Glomerular endothelial cell (primary cell): ENCODE measurements around the gene AKR1C8. TPM values are rescaled to one million over a fixed set of nuclear protein-coding genes. Genes with fewer than 3 reads are reported as not detected.
"Not testable (repeated sequence)": the region's sequence is repeated elsewhere in the genome, so short reads cannot be mapped to it uniquely, and the experiment has no call there.

Experiments
- DNase-seq: peaks from one replicate; pipeline ENCODE4 v3.0.0-alpha.2; 2011; ENCODE audit warnings: low read depth, low spot score; ENCODE audit errors: extremely low read depth
- total RNA-seq: library from RNA; depleted of rRNA; stranded (reverse); fragments of >200 nt; gene quantifications from 2 replicates; pipeline ENCODE4 v1.2.3, GENCODE V29; 2015

Gene AKR1C8
- total RNA-seq, 1 donor from 2014 or later, result not detected

- DNase-seq, result not testable (repeated sequence)
These were observed 9.4 kb downstream of the AKR1C8 start for GRCh38 chr10:5175581-5175980.

- no peak for DNase-seq
These were observed 16.0 kb downstream of the AKR1C8 start for GRCh38 chr10:5168897-5169420.

GRCh38 chr10:5165738-5166137, 19.2 kb downstream of the AKR1C8 start:
- DNase-seq, result no peak

GRCh38 chr10:5163487-5163886, 21.5 kb downstream of the AKR1C8 start:
- DNase-seq, result no peak

GRCh38 chr10:5159126-5159525, 25.8 kb downstream of the AKR1C8 start:
- no peak for DNase-seq

GRCh38 chr10:5157501-5157900, 27.4 kb downstream of the AKR1C8 start:
- no peak for DNase-seq

GRCh38 chr10:5155951-5156350, 29.0 kb downstream of the AKR1C8 start:
- no peak for DNase-seq

GRCh38 chr10:5151076-5151475, 33.9 kb downstream of the AKR1C8 start:
- no peak for DNase-seq

- no peak for DNase-seq
These were observed 36.3 kb downstream of the AKR1C8 start for GRCh38 chr10:5148678-5149032.

GRCh38 chr10:5147981-5148677, 36.8 kb downstream of the AKR1C8 start:
- no peak for DNase-seq

GRCh38 chr10:5147255-5147980, 37.5 kb downstream of the AKR1C8 start:
- no peak for DNase-seq

GRCh38 chr10:5146920-5147254, 38.1 kb downstream of the AKR1C8 start:
- no peak for DNase-seq

- DNase-seq, result no peak
These were observed 41.8 kb downstream of the AKR1C8 start for GRCh38 chr10:5143137-5143536.

- DNase-seq, result no peak
These were observed 42.8 kb downstream of the AKR1C8 start for GRCh38 chr10:5142199-5142598.

GRCh38 chr10:5137699-5138098, 47.3 kb downstream of the AKR1C8 start:
- DNase-seq, result not testable (repeated sequence)

GRCh38 chr10:5136468-5137087, 48.4 kb downstream of the AKR1C8 start:
- DNase-seq, result no peak

GRCh38 chr10:5135581-5135980, 49.4 kb downstream of the AKR1C8 start:
- no peak for DNase-seq

GRCh38 chr10:5125315-5126044, 59.5 kb downstream of the AKR1C8 start:
- DNase-seq, result no peak

- DNase-seq, result no peak
These were observed 61.1 kb downstream of the AKR1C8 start for GRCh38 chr10:5123886-5124285.

- not testable (repeated sequence) for DNase-seq
These were observed 65.0 kb downstream of the AKR1C8 start for GRCh38 chr10:5119997-5120396.

- DNase-seq, result no peak
These were observed 67.9 kb downstream of the AKR1C8 start for GRCh38 chr10:5117026-5117425.
